ENCODE data around the gene LRRC26.
"Not testable (repeated sequence)": the region's sequence is repeated elsewhere in the genome, so short reads cannot be mapped to it uniquely, and the experiment has no call there.

Gene LRRC26

DNA sequence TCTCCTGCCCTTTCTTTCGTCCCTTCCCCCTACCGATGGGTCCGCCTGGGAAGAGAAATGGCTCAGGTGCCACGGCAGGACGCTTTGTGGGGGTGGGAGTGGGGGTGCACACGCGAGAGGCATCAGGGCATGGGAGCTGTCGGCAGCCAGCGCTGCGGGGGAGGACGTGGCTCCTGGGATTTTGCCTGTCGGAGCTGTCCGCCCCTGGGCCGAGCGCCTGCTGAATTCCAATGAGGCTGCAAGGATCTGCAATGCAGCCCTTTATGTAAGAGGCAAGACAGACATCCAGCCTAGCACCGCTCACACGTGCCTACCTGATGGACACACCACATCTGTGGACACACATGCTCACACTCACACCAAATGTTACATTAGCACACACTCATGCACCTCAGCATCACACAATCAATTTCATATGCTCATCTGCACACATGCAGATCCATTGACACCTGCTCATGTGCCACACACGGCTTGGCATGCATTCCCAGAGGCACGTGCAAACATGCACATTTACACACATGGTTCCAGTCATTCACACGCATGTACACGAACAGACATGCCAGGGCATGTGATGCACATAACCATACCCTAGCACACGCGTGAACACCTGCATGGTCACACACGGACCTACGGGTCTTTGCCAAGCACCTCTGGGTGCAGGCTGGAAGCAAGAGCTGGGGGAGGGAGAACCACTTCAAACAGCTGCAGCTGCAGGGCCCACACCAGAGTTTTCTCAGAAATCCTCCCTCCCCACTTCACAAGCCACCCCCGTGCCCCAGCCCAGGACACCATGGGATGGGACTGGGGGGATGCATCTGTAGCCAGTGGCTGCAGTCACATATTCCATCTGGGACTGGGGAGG, 29.5 kb downstream of the LRRC26 start:
- Histone ChIP-seq H3K36me3 (replicated peaks) (no peaks in the 10 kb centered on the region), H3K27me3 (ENCODE audit: low read depth) (peaks cover 75% of the 10 kb centered on the region), H3K9me3 (no peaks in the 10 kb centered on the region), H3K4me3 (no peak overlapping the region), H3K4me1 (no peaks in the 10 kb centered on the region)
- no peak for DNase-seq (ENCODE audit: low spot score in 2 of 2)
- in situ Hi-C loops (cut with MboI; ENCODE audit: low sequenced_read_pairs) = no loop called here

DNA sequence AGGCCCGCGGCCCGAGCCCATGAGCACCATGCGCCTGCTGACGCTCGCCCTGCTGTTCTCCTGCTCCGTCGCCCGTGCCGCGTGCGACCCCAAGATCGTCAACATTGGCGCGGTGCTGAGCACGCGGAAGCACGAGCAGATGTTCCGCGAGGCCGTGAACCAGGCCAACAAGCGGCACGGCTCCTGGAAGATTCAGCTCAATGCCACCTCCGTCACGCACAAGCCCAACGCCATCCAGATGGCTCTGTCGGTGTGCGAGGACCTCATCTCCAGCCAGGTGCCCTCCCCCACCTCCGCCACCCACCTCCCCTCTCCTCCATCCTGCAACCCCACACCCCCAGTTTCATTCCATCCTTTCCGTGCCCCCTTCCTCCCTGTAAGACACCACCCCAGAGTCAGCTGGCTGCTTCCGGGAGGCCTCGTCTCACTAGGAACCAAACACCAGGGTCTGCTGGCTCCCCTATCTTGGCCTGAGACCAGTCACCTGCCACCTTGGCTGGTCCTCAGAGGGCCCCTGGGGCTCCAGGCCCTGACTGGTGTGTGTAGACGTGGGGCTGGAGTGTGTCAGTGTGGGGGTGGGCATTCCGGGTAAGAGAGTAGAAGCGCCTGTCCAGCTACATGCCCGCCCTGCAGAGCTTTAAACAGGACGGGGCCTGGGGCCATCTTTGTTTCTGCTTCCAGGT, 30.2 kb downstream of the LRRC26 start:
- Histone ChIP-seq H3K27me3 (ENCODE audit: low read depth) (peaks cover 75% of the 10 kb centered on the region), H3K4me1 (no peaks in the 10 kb centered on the region), H3K4me3 (no peak overlapping the region), H3K9me3 (no peaks in the 10 kb centered on the region), H3K36me3 (replicated peaks) (no peaks in the 10 kb centered on the region)
- in situ Hi-C loops (cut with MboI; ENCODE audit: low sequenced_read_pairs) = no loop called here
- DNase-seq (ENCODE audit: low spot score in 2 of 2) = no peak

DNA sequence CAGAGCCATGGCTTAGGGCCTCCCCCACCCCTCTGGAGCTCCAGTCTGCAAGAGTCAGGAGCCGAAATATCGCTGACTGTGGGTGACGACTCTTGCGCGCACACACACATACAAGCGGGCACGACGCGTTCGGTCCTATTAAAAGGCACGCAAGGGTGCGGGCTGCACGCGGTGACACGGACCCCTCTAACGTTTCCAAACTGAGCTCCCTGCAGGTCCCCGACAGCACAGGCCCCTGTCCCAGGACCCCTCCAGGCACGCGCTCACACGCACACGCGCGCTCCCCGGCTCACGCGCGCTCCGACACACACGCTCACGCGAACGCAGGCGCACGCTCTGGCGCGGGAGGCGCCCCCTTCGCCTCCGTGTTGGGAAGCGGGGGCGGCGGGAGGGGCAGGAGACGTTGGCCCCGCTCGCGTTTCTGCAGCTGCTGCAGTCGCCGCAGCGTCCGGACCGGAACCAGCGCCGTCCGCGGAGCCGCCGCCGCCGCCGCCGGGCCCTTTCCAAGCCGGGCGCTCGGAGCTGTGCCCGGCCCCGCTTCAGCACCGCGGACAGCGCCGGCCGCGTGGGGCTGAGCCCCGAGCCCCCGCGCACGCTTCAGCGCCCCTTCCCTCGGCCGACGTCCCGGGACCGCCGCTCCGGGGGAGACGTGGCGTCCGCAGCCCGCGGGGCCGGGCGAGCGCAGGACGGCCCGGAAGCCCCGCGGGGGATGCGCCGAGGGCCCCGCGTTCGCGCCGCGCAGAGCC, 31.0 kb downstream of the LRRC26 start, which contains the start of gene GRIN1:
TSS of gene GRIN1 (plus strand) at position 433 of the 746 bp plus-strand sequence. CDS start 333 bp downstream, outside the sequence.
- in situ Hi-C loops (cut with MboI; ENCODE audit: low sequenced_read_pairs) = no loop called here
- Histone ChIP-seq H3K27me3 (ENCODE audit: low read depth) (peaks cover 71% of the 10 kb centered on the region), H3K9me3 (no peaks in the 10 kb centered on the region), H3K36me3 (replicated peaks) (no peaks in the 10 kb centered on the region), H3K4me1 (no peaks in the 10 kb centered on the region), H3K4me3 (no peak within 1 kb of the TSS)
- peak in 1 of 2 experiments; percentile 62 for DNase-seq (ENCODE audit: low spot score in 2 of 2)

DNA sequence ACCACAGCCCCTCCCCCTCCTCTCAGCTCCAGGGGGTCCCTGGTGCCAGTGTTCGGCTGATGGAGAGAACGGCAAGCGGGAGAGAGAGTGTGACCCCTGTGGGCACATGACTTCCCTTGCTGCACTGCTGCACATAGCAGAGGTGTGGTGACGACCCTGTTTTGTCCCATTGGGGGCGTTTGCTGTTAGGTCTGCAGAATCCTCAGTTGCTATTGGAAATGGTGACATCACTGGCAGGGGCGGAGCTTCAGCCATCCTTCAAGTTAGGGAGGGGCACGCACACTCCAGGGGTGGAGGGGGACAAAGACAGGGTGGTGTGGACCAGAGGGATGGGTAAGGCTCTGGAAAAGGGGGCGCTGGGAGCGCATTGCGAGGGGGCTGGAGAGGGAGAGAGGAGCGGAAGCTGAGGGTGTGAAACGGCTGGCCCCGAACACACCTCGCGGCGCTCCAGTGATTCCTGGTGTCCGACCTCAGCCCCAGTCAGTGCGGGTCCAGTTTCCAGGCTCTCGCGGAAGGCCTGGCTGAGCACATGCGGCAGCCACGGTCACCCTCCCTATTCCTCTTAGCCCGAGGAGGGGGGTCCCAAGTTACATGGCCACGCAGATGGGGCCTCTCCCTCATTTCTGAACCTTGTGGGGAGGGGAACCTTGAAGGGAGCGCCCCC, 31.7 kb downstream of the LRRC26 start:
- in situ Hi-C loops (cut with MboI; ENCODE audit: low sequenced_read_pairs) = no loop called here
- peak in 1 of 2 experiments; percentile 57 for DNase-seq (ENCODE audit: low spot score in 2 of 2)
- H3K4me1 ChIP-seq = no peaks in the 10 kb centered on the region
- H3K36me3 ChIP-seq (replicated peaks) = no peaks in the 10 kb centered on the region
- no peaks in the 10 kb centered on the region for H3K9me3 ChIP-seq
- H3K27me3 ChIP-seq (ENCODE audit: low read depth) = peaks cover 64% of the 10 kb centered on the region
- no peak overlapping the region for H3K4me3 ChIP-seq

DNA sequence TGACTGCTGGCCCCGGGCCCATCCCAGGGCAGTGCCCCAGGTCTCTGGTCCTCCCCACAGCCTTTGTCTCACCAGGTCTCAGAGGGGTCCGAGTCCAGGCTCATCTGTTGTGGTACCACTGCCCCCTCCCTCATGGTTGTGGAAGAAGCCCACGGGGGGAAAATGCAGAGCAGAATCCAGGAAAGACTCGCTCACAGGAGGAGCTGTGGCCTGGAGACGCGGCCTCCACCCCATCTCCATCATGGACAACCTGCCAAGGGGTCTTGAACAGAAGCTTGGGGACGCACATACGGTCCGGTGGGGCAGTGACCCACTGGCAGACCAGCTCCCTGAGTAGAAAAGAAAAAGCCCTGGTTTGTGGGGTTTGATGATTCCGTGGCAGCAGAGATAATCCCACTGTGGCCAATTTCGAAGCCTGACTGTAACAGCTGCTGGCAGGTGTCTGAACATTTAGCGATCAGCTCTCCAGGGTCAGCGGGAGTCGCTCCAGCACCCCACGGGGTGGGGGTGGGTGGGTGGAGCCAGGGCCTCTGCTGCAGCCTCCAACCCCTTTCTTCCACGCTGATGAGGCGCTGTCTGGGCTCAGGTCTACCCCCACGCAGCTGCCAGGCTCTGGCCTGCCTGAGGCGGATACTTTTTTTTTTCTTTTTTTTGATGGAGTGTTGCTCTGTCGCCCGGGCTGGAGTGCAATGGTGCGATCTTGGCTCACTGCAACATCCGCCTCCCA, 32.8 kb downstream of the LRRC26 start:
- no peaks in the 10 kb centered on the region for H3K36me3 ChIP-seq (replicated peaks)
- H3K4me1 ChIP-seq = no peaks in the 10 kb centered on the region
- peaks cover 55% of the 10 kb centered on the region for H3K27me3 ChIP-seq (ENCODE audit: low read depth)
- no peak for DNase-seq (ENCODE audit: low spot score in 2 of 2)
- H3K9me3 ChIP-seq = no peaks in the 10 kb centered on the region
- H3K4me3 ChIP-seq = no peak overlapping the region
- in situ Hi-C loops (cut with MboI; ENCODE audit: low sequenced_read_pairs) = no loop called here

DNA sequence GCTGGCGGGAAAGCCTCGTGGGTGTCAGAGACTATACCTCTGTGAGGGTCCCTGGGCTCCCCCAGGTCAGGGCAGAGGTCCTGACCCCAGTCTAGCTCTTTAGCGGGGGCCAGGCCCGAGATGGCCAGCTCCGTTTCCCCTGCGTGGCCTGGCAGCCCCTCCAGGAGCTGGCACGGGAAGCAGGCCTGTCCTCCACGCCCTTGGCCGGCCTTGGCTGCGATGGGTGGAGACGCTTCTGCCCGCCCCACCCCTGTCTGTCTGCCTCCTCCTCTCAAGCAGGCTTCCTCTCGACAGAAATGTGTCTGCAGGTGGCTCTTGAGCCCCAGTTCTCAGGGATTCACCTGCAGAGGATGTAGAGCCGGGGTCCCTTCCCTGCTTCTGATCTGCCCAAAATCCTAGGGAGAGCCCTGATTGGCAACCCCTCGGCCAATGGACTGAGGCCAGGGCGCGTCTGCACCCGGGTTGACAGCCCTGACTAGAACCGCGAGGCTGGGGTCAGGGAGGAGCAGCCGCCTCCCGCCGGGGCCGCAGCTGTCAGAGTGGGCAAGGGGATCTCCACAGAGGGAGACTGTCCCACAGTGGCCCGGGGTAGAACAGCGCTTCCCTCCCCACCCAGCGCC, 33.5 kb downstream of the LRRC26 start:
- H3K27me3 ChIP-seq (ENCODE audit: low read depth) = peaks cover 48% of the 10 kb centered on the region
- in situ Hi-C loops (cut with MboI; ENCODE audit: low sequenced_read_pairs) = no loop called here
- no peaks in the 10 kb centered on the region for H3K36me3 ChIP-seq (replicated peaks)
- no peak overlapping the region for H3K4me3 ChIP-seq
- H3K4me1 ChIP-seq = no peaks in the 10 kb centered on the region
- DNase-seq (ENCODE audit: low spot score in 2 of 2) = no peak
- H3K9me3 ChIP-seq = no peaks in the 10 kb centered on the region

DNA sequence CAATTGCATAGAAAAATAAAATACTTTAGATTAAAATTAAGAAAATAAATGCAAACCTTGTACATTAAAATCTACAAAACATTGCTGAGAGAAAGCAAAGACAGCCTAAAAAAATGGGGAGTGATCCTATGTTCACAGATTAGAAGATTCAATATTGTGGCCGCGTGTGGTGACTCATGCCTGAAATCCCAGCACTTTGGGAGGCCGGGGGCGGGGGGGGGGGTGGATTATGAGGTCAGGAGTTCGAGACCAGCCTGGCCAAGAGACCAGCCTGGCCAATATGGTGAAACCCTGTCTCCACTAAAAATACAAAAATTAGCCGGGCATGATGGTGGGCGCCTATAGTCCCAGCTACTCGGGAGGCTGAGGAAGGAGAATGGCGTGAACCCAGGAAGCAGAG, 34.7 kb downstream of the LRRC26 start:
- not testable (repeated sequence) for H3K4me1 ChIP-seq

DNA sequence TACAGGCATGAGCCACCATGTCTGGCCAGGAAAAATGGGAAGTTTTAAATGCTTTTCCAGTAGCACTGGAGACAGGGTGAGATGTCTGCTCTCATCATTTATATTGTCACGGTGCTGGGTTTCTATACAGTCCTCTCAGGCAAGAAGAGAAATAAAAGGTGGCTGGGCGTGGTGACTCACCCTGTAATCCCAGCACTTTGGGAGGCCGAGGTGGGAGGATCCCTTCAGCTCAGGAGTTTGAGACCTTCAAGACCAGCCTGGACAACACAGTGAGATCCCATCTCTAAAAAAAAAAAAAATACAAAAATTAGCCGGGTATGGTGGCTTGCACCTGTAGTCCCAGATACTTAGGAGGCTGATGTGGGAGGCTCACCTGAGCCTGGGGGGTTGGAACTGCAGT, 35.7 kb downstream of the LRRC26 start:
- no peak for DNase-seq (ENCODE audit: low spot score in 2 of 2)
- H3K27me3 ChIP-seq (ENCODE audit: low read depth) = peaks cover 27% of the 10 kb centered on the region
- no peaks in the 10 kb centered on the region for H3K36me3 ChIP-seq (replicated peaks)
- in situ Hi-C loops (cut with MboI; ENCODE audit: low sequenced_read_pairs) = no loop called here
- H3K4me1 ChIP-seq = no peaks in the 10 kb centered on the region
- H3K9me3 ChIP-seq = no peaks in the 10 kb centered on the region
- no peak overlapping the region for H3K4me3 ChIP-seq

More for the DNA sequence above, 34.7 kb downstream of the LRRC26 start:
- in situ Hi-C loops (cut with MboI; ENCODE audit: low sequenced_read_pairs); DNase-seq (ENCODE audit: low spot score in 2 of 2); H3K9me3 ChIP-seq; H3K4me3 ChIP-seq; H3K36me3 ChIP-seq (replicated peaks): not testable (repeated sequence)
- peaks cover 36% of the 10 kb centered on the region for H3K27me3 ChIP-seq (ENCODE audit: low read depth)

DNA sequence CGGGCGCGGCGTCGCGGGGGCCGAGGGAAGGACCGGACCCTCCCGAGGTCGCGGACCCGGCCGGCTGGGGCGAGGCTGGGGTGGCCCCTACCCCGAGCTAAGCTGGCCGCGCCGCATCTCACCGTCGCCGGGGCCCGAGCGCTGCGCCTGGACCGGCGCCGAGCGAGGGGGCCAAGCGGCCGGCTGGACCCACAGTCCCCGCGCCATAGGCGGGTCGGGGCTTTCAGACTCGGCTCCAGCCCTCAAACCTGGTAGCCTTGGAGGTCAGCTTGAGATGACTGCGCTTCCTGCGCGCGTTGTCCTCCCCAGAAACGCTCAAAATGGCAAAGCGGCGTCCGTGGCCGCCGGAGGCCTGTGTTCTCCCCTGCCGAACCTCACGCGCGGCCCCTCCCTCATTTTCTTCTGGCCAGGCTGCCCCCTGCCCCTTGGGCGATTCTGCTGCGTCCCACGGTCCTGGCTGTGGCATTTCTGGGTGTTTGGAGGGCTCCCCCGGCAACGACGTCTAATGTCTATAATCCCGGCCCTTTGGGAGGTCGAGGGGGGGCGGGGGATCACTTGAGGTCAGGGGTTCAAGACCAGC, 39.6 kb downstream of the LRRC26 start:
- no peak for DNase-seq (ENCODE audit: low spot score in 2 of 2)

DNA sequence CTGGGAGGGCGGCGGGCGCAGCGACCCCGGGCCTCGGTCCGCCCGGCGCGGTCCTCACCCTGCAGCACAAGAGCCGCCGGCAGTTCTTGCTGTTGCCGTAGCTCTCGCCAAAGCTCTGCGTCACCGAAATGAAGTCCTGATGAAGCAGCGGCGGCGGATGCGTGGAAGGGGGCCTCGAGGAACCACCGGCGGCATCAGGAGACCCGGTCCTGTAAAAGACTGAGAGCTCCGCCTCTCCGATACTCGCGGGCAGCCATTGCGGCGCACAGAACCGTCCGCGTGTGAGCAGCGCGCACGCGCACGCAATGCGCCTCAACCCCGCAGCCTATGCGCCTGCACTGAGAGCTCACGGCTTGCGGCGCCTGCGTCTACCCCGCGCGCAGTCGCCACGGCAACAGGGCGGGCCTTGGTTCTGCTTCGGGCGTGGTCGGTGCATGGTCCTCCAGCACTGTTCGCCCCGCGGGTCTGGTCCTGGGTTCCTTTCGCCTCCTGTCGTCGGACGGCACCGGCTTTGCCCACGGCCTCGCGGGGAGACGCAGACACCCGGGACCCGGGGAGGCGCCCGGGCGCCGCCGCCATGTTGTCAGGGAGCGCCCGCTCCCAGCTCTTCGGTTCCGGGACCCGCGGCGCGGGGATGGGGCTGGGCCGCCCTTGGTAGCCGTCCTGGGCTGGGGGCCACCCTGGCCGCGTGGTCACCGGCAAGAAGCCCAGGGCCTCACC, 40.2 kb downstream of the LRRC26 start:
- DNase-seq (ENCODE audit: low spot score in 2 of 2) = peak; percentile 90 to 93
- H3K4me3 ChIP-seq = peak overlapping the region; percentile 73
- peaks cover 3% of the 10 kb centered on the region for H3K4me1 ChIP-seq
- in situ Hi-C loops (cut with MboI; ENCODE audit: low sequenced_read_pairs) = no loop called here
- H3K36me3 ChIP-seq (replicated peaks) = no peaks in the 10 kb centered on the region
- no peaks in the 10 kb centered on the region for H3K27me3 ChIP-seq (ENCODE audit: low read depth)
- H3K9me3 ChIP-seq = no peaks in the 10 kb centered on the region

More for the DNA sequence above, 39.6 kb downstream of the LRRC26 start:
- Histone ChIP-seq H3K36me3 (replicated peaks) (no peaks in the 10 kb centered on the region), H3K9me3 (no peaks in the 10 kb centered on the region), H3K4me1 (peaks cover 3% of the 10 kb centered on the region), H3K4me3 (peak overlapping the region; percentile 73), H3K27me3 (ENCODE audit: low read depth) (no peaks in the 10 kb centered on the region)
- in situ Hi-C loops (cut with MboI; ENCODE audit: low sequenced_read_pairs) = no loop called here

DNA sequence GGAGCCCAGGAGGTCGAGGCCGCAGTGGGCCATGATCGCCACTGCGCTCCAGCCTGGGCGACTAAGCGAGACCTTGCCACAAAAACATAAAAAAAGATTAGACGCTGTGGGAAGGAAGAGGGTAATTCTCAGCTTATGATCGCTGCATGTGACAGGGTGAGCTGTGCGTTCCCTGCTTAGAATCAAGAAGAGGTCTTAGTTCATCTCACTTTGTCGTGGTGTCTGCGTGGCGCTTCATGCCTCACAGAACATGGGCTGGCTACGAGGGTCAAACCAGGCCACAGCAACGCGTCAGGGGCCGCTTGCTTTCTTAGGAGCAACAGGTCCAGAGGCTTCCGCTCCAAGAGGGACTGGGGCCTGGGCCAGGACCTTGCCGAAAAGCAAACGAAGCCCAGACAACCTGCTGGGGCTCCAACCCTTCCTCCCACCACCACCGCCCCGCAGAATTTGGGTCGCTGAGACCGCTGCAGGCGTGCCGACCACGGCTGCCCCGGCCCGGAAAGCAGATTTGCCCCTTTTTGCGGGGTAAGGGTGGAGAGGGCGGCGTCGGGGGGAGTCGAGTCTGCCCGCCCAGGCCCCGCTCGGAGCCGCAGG, 40.9 kb downstream of the LRRC26 start:
- Histone ChIP-seq H3K27me3 (ENCODE audit: low read depth) (no peaks in the 10 kb centered on the region), H3K4me3 (peak overlapping the region; percentile 73), H3K4me1 (peaks cover 3% of the 10 kb centered on the region), H3K36me3 (replicated peaks) (no peaks in the 10 kb centered on the region), H3K9me3 (no peaks in the 10 kb centered on the region)
- peak in 1 of 2 experiments; percentile 57 for DNase-seq (ENCODE audit: low spot score in 2 of 2)
- in situ Hi-C loops (cut with MboI; ENCODE audit: low sequenced_read_pairs) = no loop called here

Data from HAP-1 (cell line).